GM03348 (cell line): ENCODE results near the gene PXDN.
A peak's percentile ranks its signal among the peaks of the same experiment; 100 is the strongest.
"Not testable (repeated sequence)": the region's sequence is repeated elsewhere in the genome, so short reads cannot be mapped to it uniquely, and the experiment has no call there.

ENCODE experiments used
- DNase-seq: peaks from one replicate; pipeline ENCODE4 v3.0.0; 2012; ENCODE audit warnings: low spot score

PXDN gene

DNA sequence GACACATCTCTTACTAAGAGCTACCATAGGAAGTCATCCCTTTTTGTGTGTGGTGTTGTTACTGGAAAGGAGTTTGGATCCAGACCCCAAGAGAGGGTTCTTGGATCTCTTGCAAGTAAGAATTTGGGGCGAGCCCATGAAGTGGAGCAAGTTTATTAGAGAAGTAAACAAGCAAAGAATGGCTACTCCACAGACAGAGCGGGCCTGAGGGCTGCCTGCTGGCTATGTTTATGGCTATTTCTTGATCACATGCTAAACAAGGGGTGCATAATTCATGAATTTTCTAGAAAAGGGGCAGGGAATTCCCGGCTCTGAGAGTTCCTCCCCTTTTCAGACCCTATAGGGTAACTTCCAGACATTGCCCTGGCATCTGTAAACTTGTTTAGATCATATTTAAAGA, 30.6 kb upstream of the PXDN start:
- no peak for DNase-seq

DNA sequence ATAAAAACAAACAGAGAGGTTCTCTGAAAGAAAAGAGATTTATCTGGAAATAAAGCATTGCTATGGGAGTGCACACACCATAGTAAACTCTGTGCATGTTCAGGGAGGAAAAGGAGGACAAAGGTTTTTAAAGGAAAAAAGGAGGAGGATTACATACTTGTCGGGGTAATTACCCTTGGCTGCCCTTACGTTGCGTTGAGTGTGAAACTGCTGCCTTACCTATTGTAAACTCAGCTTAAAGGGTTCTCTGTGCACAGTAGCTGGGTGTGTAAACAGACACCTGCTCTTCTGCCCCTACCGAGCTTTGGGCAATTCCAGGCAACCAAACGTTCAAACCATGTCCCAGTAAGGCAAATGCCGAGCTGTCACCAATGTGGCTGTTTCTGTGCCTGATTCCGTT, 29.6 kb upstream of the PXDN start:
- DNase-seq: no peak

DNA sequence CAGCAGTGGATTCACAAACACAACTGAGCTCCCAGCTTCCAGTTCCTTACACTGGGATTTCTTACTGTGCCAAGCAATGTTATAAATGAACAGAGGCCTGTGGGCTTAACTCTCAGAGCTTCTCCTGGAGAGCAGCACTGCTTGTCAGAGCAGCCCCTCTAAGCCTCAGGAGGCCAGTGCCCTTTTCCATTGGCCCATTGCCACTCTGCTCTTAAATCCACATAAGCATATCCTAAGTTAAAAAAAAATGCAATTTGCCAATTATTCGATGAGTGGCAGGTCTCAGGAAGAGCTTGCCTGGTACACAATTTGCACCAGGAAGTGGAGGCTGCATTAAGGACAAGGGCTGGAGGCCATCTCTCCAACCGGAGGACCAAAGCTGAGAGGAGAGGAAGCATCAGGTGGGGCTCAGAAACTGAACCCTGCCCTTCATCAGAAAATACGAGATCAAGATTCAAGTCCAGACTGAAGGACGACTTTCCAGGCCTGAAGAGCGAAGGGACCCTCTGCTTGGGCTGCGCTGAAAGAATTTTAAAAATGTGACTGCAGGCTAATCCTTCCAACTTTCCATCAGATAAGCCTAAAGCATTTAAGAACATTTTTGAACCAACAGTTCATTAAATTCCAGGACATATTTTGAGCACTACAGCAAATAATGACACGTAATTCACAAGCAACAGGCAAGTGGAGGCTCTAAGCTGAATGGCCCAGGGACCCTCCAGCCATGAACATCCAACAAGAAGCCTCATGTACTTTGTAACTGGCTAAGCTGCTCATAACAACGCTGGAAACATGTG, 28.4 kb upstream of the PXDN start:
- DNase-seq: no peak

DNA sequence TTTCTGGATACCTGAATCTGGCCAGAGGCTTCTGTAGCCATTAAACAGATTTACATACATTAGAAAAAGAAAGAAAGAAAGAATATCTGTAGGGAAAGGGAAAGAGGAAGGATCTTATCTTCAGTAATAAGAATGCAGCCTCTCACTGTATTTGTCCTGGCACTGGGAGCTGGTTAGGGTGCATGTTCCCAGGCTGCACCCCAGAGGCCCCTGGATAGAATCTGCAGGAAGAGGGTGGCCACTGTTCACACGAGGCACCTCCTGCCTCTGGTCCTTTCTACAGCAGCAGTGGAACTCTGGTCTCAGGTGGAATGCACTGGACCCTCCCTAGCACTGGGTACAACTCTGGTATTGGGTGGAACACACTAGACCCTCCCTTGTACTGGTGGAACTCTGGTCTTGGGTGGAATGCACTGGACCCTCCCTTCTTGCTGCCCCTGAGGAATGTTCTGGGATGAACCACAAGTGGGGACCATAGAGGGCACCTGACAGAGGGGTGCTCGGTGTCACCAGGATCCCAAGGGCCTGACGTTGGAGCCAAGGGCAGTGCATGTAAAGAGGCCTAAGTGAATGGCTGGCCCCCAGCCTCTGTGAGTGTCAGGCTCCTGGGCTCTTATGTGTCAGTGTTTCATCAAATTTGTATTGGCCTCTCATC, 27.4 kb upstream of the PXDN start:
- DNase-seq: no peak

DNA sequence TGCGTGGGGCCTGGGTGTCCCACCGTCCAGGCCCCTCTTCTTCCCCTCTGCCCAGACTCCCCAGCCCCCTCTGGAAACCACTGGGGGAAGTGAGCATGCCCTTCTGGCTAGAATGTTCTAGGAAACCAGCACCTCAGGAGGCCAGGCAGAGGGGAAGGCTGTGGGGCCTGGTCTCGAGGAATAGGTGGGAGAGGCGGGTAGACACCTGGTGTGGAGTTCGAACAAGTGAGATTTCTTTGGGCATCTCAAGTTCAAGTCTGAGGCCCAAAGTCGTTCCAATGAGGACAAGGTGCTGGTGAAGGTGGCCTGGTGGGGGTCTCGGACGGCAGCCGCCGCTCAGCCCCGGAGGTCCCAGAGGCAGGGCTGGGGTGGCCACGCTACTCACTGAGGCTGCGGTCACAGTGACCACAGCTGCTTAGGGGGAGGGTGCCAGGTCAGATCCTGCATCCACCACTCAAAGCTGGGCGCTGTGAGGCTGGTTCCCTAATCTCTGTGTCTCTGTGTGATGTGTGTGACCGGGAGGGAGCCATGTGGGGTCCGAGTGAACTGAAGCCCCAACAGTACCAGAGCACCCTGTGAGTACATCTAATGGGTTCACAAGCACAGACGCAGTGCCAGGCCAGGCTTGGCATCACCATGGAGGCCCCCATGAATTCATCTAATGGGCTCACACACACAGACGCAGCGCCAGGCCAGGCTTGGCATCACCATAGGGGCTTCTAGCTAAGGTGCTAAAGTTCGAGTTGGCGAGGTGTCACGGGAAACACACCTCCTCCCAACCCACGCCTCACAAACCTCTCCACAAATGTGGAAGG, 26.5 kb upstream of the PXDN start:
- DNase-seq: no peak

DNA sequence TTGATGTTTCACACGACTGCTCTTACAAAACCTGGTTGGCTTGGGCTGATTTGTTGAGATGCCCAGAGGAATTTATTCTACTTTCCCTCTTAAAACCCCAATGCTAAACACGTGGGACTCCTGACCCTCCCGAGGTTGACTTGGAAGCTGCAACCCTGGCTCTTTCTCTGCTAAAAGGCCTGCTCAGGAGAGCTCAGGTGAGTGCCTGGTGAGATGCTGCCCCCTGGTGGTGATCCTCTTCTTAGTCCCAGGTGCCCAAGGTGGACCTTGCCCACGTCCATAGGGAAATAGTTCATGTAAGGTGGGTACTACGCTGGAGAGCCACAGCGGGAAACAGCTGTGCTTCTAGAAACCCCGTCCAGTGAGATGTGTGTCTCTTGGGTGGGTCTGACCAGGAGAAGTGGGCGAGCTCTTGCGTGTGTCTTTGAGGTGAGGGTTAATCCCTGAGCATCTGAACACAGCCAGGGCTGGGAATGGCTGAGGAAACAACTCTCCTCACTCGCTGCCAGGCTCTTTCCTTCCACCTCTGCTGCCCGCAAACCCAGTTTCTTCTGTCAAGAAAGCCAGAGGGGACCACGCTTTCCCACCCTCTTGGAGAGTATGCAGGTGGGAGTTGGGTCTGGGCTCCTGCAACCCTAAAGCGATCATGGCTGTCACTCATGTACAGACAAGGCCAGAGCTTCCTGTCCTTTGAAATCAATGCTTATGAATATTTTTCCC, 25.5 kb upstream of the PXDN start:
- DNase-seq: peak; percentile 65

DNA sequence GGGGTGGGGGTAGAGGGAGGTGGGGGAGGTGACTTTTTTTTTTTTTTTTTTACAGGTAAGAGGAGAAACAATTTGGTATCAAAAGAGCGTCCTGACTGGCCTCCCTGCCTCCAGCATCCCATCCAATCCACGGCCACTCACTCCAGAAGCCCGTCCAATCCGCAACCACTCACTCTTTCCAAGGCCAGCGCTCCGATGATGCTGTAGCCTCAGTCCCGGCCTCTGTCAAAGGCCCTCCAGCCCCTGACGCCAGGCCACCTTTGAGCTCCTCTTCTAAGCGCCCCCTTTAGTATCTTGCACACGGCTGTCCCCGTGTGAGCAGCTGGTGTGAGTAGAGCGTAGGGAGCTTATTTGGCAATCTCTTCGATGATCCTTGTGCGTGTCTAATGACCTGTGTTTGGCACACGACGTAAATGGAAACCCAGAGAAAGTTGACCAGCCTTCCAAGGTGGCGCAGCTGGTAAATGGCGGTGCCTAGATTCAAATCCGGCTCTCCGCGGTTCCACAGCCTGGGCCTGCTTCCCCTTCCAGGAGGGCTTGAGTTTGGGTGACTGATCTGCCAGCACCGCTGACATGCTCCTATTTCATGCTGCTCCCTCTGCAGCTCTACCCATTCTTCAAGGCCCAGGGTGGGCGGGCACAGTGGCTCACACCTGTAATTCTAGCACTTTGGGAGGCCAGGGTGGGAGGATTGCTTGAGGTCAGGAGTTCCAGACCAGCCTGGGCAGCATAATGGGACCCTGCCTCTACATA, 23.8 kb upstream of the PXDN start:
- DNase-seq: no peak

DNA sequence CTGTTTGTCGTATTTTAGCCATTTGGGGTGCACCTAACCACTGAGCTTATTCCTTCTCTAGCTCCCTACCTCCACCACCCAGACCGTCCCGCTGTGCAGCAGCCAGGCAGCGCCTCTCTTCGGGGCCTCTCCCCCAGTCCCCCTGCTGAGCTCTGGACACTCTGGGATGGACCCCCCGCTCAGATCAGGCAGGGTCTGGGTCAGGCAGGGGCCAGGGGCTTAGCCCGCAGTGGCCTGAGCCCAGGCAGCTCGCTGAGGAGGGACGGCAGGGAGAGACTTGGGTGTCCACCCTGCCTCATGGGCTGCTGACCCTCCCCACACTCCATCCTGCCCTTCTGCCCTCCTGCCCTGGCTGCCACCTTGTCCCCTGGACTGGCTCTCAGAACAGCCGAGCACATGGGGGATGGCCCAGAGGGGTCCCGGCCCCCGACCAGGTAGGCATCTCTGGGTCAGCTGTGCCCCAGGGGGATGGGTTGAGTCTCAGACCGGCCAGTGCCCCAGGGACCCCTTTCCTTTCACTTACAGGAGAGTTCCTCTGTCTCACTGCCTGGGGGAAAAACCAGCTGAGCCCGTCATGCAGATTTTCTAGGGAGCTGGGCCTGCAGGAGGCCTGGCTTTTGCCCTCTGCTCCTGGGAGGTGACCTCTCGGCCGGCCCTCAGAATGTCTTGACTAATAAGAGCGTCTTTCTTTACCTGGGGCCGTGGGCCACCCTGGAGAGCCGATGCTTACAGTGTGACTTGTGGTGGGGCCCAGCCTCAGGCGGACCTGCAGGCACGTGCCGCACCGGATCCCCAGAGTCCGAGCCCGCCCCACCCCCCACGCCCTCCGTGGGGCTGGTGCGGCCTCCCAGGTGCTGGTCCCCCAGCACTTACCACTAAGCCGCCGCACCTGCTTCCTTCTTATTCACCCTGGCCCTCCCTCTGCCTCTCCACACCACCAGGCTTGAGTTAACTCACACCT, 22.8 kb upstream of the PXDN start:
- DNase-seq: no peak

DNA sequence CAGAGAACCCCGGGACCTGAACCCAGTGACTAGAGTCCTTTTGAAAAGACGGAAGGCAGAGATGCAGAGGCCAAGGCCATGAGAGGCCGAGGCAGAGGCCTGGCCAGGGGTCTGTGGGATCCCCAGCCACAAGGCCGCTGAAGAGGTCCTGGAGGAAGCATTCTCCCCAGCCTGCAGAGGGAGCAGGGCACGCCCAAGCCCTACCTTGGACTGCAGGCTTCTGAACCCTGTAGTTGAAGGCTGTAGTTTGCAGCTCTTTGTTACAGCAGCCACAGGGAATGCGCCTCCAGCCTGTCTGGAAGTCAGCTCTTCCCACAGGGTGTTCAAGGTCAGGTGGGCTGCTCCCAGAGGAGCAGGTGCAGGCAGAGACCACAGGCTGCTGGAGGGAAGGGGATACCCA, 22.1 kb upstream of the PXDN start:
- DNase-seq: no peak

DNA sequence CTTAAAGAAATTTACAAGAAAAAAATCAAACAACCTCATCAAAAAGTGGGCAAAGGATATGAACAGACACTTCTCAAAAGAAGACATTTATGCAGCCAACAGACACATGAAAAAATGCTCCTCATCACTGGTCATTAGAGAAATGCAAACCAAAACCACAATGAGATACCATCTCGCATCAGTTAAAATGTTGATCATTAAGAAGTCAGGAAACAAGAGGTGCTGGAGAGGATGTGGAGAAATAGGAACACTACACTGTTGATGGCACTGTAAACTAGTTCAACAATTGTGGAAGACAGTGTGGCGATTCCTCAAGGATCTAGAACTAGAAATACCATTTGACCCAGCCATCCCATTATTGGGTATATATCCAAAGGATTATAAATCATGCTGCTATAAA, 20.9 kb upstream of the PXDN start:
- DNase-seq: not testable (repeated sequence)

DNA sequence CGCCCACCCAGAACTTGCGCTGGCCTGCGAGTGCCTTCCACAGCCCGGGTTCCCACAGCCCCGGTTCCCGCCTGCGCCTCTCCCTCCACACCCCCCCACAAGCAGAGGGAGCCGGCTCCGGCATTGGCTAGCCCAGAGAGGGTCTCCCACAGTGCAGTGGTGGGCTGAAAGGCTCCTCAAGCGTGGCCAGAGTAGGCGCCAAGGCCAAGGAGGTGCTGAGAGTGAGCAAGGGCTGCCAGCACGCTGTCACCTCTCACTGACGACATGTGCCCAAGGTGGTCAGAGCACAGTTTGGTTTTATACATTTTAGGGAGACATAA, 15.3 kb upstream of the PXDN start:
- DNase-seq: no peak

DNA sequence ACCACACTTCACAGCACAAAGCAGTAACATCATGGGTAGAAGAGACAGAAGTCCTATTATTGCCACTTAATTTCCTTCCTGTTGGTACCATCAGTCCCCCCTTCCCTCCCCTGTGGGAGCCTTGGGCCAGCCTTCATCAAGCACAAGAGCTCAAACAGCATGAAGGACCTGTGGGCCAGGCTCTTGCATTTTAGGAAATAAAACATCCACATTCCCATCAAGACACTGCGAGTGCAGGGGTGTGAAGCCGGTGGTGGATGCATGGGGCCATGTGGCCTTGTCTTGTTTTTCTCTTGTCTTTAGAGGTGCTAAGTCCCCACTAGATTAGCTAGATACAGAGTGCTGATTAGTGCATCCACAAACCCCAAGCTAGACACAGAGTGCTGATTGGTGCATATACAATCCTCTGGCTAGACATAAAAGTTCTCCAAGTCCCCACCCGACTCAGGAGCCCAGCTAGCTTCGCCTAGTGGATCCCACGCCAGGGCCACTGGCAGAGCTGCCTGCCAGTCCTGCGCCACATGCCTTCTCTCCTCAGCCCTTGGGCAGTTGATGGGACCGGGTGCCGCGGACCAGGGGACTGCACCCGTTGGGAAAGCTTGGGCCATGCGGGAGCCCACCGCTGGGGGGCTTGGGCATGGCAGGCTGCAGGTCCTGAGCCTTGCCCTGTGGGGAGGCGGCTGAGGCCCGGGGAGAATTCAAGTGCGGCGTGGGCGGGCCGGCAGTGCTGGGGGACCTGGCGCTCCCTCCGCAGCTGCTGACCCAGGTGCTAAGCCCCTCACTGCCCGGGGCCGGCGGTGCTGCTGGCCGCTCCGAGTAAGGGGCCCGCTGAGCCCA, 14.7 kb upstream of the PXDN start:
- no peak for DNase-seq

DNA sequence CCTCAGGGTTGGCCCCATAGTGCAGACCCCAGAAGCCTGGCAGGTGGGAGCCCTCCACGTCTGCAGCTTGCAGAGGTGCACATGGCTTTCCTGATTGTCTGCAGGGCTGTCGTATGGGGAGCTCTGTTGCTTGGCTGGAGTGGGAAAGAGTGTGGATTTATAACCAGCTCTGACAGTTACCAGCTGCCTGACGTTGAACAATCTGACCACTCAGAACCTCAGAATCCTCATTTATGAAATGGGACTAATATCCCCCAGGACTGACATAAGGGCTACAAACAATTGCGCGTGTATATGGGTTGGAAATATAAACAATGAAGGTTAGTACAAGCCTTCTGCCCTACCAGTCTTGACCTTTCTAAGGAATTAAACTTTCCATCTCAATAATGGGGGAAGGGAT, 13.9 kb upstream of the PXDN start:
- DNase-seq: no peak

DNA sequence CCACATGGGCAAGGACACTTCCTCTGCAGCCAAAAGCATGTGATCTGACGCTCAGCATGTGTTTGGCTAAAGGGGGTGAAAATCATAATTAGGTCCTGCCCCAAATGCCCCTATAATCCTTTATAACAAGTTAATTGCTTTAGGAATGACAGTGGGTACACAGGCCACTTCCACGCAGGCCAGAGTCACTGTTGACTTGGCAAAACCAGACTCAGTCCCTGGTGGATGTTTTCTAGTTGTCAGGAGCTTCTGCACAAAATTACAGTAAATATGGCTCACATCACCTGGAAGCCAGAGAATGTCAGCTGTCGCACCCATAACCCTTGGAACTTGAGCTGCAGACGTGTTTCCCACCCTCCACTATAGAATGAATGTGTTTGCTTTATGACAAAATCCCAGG, 13.3 kb upstream of the PXDN start:
- no peak for DNase-seq

DNA sequence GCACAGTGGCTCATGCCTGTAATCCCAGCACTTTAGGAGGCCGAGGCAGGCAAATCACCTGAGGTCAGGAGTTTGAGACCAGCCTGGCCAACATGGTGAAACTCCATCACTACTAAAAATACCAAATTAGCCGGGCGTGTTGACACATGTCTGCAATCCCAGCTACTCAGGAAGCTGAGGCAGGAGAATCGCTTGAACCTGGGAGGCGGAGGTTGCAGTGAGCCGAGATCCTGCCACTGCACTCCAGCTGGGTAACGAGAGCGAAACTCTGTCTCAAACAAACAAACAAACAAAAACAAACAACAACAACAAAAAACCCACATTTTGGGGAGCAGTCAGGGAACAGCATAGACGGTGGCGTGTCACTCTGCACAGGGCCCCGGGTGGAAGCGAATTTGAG, 12.8 kb upstream of the PXDN start:
- DNase-seq: not testable (repeated sequence)

DNA sequence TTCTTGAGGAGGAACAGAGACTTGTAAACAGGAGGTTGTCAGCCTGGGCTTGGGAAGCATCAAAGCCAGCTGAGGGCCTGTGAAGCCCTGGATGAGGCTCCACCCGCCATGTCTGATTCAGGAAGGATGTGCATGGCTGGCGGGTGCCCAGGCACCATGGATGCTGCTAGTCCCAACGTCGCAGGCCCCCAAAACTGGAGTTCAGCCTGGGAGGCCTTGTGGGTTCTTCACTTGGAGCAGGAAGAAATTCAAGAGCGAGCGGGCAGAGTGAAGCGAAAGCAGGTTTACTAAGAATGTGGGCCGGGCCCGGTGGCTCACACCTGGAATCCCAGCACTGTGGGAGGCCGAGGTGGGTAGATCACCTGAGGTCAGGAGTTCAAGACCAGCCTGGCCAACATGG, 12.1 kb upstream of the PXDN start:
- no peak for DNase-seq

DNA sequence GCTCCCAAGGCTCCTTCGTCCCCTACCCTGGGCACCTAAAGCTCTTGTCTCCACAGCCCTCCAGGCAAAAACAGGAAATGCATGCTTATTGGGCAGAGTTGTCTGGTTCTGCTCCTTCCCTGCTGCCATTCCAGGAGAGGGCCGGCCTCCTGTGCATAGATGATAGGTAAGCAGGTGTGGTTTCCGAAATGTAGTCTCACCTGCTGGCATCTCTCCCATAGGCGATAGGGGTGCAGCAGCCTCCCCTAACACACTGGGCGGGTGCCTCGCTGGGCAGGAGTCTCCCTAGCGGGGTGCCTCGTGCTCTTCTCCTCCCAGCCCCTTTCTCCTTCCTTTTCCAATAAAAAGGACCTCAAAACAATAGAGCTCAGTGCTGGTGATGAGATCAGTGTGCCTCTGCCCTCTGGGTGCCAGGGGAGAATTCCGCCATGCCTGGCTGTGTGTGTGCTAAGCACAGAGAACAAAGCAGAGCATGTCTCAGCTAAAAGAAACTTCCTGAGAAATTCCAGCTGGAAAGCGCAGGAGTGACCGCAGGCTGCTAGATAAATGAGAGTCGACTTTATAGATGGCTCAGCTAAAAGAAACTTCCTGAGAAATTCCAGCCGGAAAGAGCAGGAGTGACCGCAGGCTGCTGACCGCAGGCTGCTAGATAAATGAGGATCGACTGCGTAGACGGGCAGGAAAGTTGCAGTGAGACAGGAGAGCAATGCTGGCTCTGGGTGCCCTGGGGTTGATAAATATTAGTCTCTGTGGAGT, 11.3 kb upstream of the PXDN start:
- DNase-seq: no peak

DNA sequence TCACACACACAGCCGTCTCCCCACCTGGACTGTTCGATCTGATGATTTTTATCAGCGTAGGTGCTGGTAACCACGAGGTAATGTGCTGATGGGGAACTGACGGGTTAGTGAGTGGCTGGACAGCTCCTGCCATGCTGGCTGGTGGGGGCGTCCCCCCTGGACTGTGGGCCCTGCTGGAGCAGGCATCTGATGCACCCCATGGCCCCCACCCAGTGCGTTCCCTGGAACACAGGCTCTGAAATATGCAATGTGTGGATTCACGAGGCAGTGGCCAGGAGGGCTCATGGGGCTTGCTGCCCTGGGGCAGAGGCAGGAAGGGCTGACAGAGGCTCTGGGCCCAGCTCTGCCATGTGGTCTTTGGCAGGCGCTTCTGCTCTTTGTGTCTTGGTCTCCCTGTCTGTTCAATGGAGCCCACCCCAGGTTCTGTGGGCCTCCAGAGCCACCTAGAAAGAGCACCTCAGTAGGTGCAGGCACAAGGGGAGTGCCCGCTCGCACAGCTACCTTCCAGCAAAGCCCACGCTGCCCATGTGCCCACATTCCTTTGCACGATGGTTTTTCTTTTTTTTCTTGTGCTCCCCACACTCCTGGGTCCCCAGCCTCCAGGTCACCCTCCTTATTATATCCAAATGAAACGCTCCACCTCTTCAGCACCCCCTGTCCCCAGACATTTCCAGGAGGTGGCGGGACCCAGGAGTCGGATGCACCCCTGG, 10.3 kb upstream of the PXDN start:
- no peak for DNase-seq
